Ovary (tissue), 9 donors: ENCODE measurements around the gene MAST4. TPM values are rescaled to one million over a fixed set of nuclear protein-coding genes. Genes with fewer than 3 reads are reported as not detected.

ENCODE experiments used
- DNase-seq, 5 donors: peaks; one replicate each; pipeline ENCODE4 v3.0.0-alpha.2; 2019 to 2020
- H3K27ac ChIP-seq, 2 donors: fragments of 200-600 bp; one replicate each; pipeline versions ENCODE4 v1.5.1 to v1.8.0; 2019 to 2022
- H3K27me3 ChIP-seq: fragments of 200-600 bp; one replicate; pipeline ENCODE4 v1.8.0; 2022
- H3K36me3 ChIP-seq: fragments of 200-600 bp; sonication (generic); one replicate; pipeline ENCODE4 v1.5.1; 2019
- H3K4me1 ChIP-seq: one replicate; pipeline ENCODE4 v1.8.1; 2013; ENCODE audit warnings: mild to moderate bottlenecking, moderate library complexity; ENCODE audit not compliant: insufficient read depth
- H3K4me3 ChIP-seq: fragments of 200-600 bp; sonication (generic); one replicate; pipeline ENCODE4 v1.5.1; 2017
- H3K9me3 ChIP-seq, 2 donors: fragments of 200-600 bp in 1 of 2; sonication (generic) in 1 of 2; one replicate each; pipeline versions ENCODE4 v1.5.1 to v1.8.1; 2013 to 2019; ENCODE audit warnings: mild to moderate bottlenecking in 1 of 2, moderate library complexity in 1 of 2
- CTCF ChIP-seq, 3 donors: fragments of 450-650 bp in 2 of 3; fragments of 200-600 bp in 1 of 3; IDR thresholded peaks; one replicate each; pipeline versions ENCODE4 v1.5.1 to v1.8.0; 2016 to 2022; ENCODE audit warnings: antibody characterized with exemption in 3 of 3, mild to moderate bottlenecking in 1 of 3
- EP300 ChIP-seq: sonication (generic); formaldehyde crosslinking; IDR thresholded peaks from one replicate; pipeline ENCODE4 v1.6.1; 2017; ENCODE audit warnings: antibody characterized with exemption
- POLR2A ChIP-seq: fragments of 450-650 bp; IDR thresholded peaks from one replicate; pipeline ENCODE4 v1.6.1; 2017; ENCODE audit warnings: antibody characterized with exemption, mild to moderate bottlenecking, moderate library complexity
- WGBS, 3 donors: extraction: QIAGEN DNeasy Blood & Tissue Kit in 1 of 3; methylation state at CpG; one replicate each; pipeline versions ENCODE4 v1.1.5 to v1.1.7; 2013 to 2017; 5-methylcytosine and 5-hydroxymethylcytosine counted together
- intact Hi-C, 4 donors: fragments of 100-400 bp; cut with DNase I; formaldehyde crosslinking; loops; one replicate each; pipeline versions ENCODE4 v1.11.0 to v1.15.1; 2022 to 2023
- polyA plus RNA-seq, 2 donors: library from polyadenylated mRNA; stranded (reverse); fragments of 200-250 nt in 1 of 2; fragments of 350-450 nt in 1 of 2; fragmentation: Illumina TruSeq in 1 of 2; extraction: RNeasy Lipid Tissue Mini Kit (QIAGEN cat#74804) in 1 of 2; gene quantifications; one replicate each; pipeline ENCODE4 v1.2.3, GENCODE V29; 2013 to 2014
- total RNA-seq, 7 donors: library from RNA; depleted of rRNA in 2 of 7; stranded (reverse); fragments of >200 nt in 2 of 7; fragmentation: NEBNext Ultra II Directional in 3 of 7; extraction: Animal tissue kit (Norgen Biotek cat#: 25700) in 3 of 7; gene quantifications; one replicate each; pipeline versions ENCODE4 v1.1.0 to v1.2.4, GENCODE V29; 2016 to 2023
- donor health status: DM: no; HTN: no; CAD: no; lungs with moderate emphysema.
- donor health status: DM: no; HTN: no; CAD: no.
- donor health status: Bipolar disorder and iron deficiency.
- donor health status: DM: yes; HTN: yes; CAD: no.
- donor health status: DM: no; HTN: no; CAD: no.
- donor health status: DM: yes; HTN: yes; CAD: no.

MAST4 gene
- total and polyA plus RNA-seq, 9 donors, result 11.6 to 86.3 (median 57.6) TPM

GRCh38 chr5:66922881-66923280, 326.7 kb downstream of the MAST4 start:
- H3K27me3 ChIP-seq, result no peaks in the 10 kb centered on the region
- no peak for TF ChIP-seq POLR2A
- WGBS, 3 donors, result 90 to 92% (median 91%) methylated on average over 5 of the region's 5 CpGs
- H3K27ac ChIP-seq, result no peak overlapping the region
- DNase-seq, result no peak
- H3K4me1 ChIP-seq, result peaks cover 1% of the 10 kb centered on the region
- H3K4me3 ChIP-seq, result no peak overlapping the region
- H3K36me3 ChIP-seq, result no peaks in the 10 kb centered on the region
- H3K9me3 ChIP-seq, result no peaks in the 10 kb centered on the region
- intact Hi-C loops, result no loop called here

GRCh38 chr5:66923457-66923856, 327.3 kb downstream of the MAST4 start:
- H3K9me3 ChIP-seq, result no peaks in the 10 kb centered on the region
- H3K4me3 ChIP-seq, result no peak overlapping the region
- peaks cover 1% of the 10 kb centered on the region for H3K4me1 ChIP-seq
- intact Hi-C loops, result no loop called here
- 68 to 76% (median 76%) methylated on average over 1 of the region's 1 CpG for WGBS, 3 donors
- TF ChIP-seq CTCF (IDR thresholded peaks at IDR 0.05), result no peak
- no peak for TF ChIP-seq POLR2A
- TF ChIP-seq EP300, result no peak
- no peaks in the 10 kb centered on the region for H3K27me3 ChIP-seq
- H3K27ac ChIP-seq, result no peak overlapping the region
- no peak for DNase-seq
- no peaks in the 10 kb centered on the region for H3K36me3 ChIP-seq

- no peak for DNase-seq
- peaks cover 1% of the 10 kb centered on the region for H3K4me1 ChIP-seq
- no peak overlapping the region for H3K4me3 ChIP-seq
- no peaks in the 10 kb centered on the region for H3K36me3 ChIP-seq
- no peaks in the 10 kb centered on the region for H3K9me3 ChIP-seq
- intact Hi-C loops, result no loop called here
- no peak for TF ChIP-seq EP300
- no peak for TF ChIP-seq CTCF (IDR thresholded peaks at IDR 0.05)
- no peak for TF ChIP-seq POLR2A
- no peaks in the 10 kb centered on the region for H3K27me3 ChIP-seq
- no peak overlapping the region for H3K27ac ChIP-seq
These were observed 327.7 kb downstream of the MAST4 start for GRCh38 chr5:66923922-66924321.

GRCh38 chr5:66927140-66927539, 330.9 kb downstream of the MAST4 start:
- H3K9me3 ChIP-seq, result no peaks in the 10 kb centered on the region
- DNase-seq, result no peak
- no peak overlapping the region for H3K4me3 ChIP-seq
- no peaks in the 10 kb centered on the region for H3K27me3 ChIP-seq
- H3K36me3 ChIP-seq, result no peaks in the 10 kb centered on the region
- H3K4me1 ChIP-seq, result peaks cover 1% of the 10 kb centered on the region
- TF ChIP-seq CTCF (IDR thresholded peaks at IDR 0.05) (no peak), EP300 (no peak), POLR2A (no peak)
- H3K27ac ChIP-seq, result no peak overlapping the region
- intact Hi-C loops, result no loop called here

GRCh38 chr5:66929281-66929680, 333.1 kb downstream of the MAST4 start:
- TF ChIP-seq POLR2A (no peak), EP300 (no peak), CTCF (IDR thresholded peaks at IDR 0.05) (no peak)
- no peak for DNase-seq
- 85 to 93% (median 89%) methylated on average over 1 of the region's 1 CpG for WGBS, 3 donors
- no peaks in the 10 kb centered on the region for H3K27me3 ChIP-seq
- no peak overlapping the region for H3K4me3 ChIP-seq
- no peaks in the 10 kb centered on the region for H3K9me3 ChIP-seq
- intact Hi-C loops, result no loop called here
- no peaks in the 10 kb centered on the region for H3K4me1 ChIP-seq
- no peaks in the 10 kb centered on the region for H3K36me3 ChIP-seq
- no peak overlapping the region for H3K27ac ChIP-seq
